GM21515 (cell line): Measurements from ENCODE around the gene GPR150.
"Not testable (repeated sequence)": the region's sequence is repeated elsewhere in the genome, so short reads cannot be mapped to it uniquely, and the experiment has no call there.

Experiments used
- ATAC-seq: cut with Tn5 transposase; IDR thresholded peaks from one replicate; pipeline ENCODE4 v1.9.1; 2021; ENCODE audit not compliant: unreplicated experiment

GPR150 gene

DNA sequence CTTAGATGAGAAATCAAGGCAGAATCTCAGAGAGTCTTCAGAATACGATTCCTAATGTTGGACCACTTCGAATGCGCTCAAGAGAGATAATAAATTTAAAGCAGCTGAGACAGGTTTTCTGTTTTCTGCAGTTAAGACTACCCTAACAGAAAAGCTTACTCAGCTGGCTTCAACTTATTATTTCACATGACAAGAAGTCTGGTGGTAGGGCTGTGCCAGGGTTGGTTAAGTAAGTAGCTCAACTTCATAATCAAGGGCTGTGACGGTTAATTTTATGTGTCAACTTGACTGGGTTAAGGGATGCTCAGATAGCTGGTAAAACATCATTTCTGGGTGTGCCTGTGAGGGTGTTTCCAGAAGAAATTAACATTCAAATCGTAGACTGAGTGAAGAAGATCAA, 3.8 kb downstream of the GPR150 start:
- ATAC-seq, result no peak

- no peak for ATAC-seq
Observed at GRCh38 chr5:95624368-95624767, 4.5 kb downstream of the GPR150 start.

- no peak for ATAC-seq
Observed at GRCh38 chr5:95626701-95627100, 6.8 kb downstream of the GPR150 start.

- no peak for ATAC-seq
Observed at GRCh38 chr5:95627971-95628810, 8.3 kb downstream of the GPR150 start.

GRCh38 chr5:95628933-95629332, 9.0 kb downstream of the GPR150 start:
- no peak for ATAC-seq

DNA sequence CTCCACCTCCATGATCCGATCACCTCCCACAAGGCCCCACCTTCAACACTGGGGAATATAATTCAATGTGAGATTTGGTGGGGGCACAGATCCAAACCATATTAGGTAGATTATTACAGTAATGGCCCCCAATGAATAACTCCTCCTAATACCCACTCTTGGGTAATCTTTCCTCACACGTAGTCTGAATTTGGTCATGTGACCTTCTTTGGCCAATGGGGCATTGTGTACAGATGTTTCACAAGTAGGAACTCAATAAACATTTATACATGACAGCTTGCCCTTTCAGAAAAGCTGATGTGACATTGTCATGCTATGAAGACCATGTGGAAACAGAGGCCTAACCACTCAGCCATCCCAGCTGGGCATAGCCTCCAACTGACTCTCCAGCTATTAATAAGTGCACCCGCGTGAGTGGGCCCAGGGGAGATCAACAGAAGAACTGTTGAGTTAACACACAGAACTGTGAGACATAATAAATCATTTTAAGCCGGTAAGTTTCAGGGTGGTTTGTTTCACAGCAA, 10.6 kb downstream of the GPR150 start:
- ATAC-seq, result no peak

GRCh38 chr5:95631255-95631958, 11.5 kb downstream of the GPR150 start:
- ATAC-seq, result no peak

- peak; percentile 84 for ATAC-seq
Observed at GRCh38 chr5:95631991-95632675, 12.2 kb downstream of the GPR150 start.

DNA sequence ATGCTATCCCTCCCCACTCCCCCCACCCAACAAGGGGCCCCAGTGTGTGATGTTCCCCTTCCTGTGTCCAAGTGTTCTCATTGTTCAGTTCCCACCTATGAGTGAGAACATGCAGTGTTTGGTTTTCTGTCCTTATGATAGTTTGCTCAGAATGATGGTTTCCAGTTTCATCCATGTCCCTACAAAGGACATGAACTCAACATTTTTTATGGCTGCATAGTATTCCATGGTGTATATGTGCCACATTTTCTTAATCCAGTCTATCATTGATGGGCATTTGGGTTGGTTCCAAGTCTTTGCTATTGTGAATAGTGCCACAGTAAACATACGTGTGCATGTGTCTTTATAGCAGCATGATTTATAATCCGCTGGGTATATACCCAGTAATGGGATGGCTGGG, 13.1 kb downstream of the GPR150 start:
- ATAC-seq, result not testable (repeated sequence)

DNA sequence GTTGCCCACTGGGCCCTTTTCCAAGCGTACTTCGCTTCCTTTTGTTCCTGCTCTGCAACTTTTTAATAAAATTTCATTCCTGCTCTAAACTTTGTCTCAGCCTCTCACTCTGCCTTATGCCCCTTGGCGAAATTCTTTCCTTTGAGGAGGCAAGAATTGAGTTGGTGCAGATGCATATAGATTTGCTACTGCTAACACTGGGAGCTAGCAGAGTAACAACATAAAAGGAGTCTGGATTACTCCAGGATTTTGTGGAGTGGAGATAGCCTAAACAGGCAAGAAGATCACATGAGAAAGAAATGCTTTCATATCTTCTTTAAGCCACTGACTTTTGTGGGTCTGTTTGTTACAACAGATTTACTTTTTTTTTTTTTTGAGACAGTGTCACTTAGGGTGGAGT, 13.8 kb downstream of the GPR150 start:
- ATAC-seq, result no peak

DNA sequence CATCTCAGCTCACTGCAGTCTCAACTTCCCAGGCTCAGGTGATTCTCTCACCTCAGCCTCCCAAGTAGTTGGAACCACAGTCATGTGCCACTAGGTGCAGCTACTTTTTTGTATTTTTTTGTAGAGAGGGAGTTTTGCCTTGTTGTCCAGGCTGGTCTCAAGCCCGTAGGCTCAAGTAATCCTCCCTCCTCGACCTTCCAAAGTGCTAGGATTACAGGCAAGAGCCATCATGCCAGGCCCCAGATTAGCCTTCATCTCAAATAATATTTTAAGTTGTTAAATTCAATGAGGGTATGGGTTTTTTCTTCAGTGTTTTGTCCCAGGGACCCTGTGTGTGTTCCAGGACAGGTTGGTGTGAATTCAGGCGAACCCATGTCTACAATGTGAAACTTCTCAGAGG, 14.2 kb downstream of the GPR150 start:
- ATAC-seq, result no peak

DNA sequence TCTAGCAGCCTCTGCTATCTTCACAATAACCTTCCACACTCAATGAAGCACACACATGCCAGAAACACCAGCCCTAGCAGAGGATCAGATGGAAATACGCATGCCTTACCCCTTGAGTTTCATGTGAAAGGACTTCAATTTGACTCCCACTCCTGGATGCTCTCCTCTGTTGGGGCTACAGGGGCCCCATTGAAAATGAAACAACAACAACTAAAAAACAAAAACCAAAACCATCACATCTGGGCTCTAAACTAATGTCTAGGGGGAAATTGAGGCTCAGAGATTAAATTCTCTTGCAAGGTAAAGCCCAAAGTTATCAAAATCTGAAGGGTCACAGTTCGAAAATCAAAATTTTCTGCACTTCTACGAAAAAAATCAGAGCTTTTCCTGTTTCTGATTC, 18.7 kb downstream of the GPR150 start:
- peak; percentile 47 for ATAC-seq

DNA sequence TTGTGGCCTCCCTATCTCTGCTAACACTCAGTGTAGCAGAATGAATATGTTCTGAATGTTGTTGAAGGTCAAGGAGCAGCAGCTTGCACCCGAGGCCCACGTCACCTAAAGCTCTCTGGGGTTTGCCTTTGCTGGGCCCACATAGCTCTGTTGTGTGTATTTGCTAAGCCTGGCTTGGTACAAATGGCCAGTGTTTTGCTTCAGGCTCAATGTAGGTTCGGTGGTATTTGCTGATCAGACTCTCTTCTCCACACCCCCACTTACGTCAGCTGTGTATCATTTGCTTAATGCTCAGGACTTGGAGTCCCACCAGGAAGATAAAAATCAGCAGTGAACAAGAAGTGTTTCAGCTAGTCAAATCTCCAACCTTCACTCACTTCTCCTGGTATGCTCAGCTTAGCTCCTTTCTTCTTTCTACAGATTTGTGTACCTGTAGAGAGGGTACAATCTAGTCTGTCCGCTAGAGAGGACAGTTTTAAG, 21.9 kb downstream of the GPR150 start:
- no peak for ATAC-seq

DNA sequence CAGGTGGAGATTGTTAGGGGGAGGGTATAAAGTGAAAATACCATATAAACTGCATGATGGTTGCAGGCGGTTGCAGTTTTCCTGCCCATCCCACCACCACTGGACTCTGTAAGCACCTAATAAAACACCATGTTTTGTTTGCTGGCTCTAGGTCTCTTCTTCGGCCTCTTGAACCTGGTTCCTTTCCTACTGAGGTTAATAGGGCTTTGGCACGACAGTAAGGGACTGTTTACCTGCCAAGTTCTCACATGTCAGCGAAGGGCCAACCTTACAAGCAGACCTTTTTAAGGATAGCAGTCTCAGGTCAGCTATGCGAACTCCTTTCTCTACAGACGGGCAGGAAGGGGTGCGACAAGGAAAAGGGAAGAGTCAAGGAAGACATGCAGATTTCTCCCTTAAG, 23.3 kb downstream of the GPR150 start:
- no peak for ATAC-seq

DNA sequence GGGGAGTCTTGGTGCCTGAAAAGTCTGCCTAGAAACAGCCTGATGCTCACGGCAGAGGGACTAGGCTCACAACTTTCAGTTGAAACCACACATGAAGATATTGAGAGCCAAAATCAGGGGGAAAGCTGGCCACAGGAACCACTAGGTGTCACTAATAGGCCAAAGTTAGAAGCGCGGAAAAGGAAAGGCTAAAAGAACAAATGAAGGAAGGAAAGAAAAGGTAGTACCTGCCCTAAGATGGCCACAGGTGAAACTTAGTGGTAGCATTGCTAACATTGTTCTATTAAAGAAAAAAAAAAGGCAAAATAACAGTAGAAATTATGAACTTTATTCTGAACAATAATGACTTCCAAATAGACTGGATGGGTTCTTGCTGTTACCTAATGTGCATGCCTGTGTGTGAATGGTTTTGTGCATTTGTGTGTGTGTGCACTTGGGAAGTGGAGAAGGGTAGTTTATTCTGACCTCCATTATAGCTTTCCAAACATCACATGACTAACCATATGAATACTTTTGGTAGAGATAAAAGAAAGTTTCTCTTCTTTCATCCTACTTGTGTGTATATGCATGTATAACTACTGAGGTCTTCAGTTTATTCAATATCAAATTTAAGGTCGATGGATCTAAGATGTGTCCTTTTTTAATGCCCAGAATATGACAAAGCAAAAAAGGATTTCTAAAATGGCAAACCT, 24.6 kb downstream of the GPR150 start:
- ATAC-seq, result peak; percentile 48

DNA sequence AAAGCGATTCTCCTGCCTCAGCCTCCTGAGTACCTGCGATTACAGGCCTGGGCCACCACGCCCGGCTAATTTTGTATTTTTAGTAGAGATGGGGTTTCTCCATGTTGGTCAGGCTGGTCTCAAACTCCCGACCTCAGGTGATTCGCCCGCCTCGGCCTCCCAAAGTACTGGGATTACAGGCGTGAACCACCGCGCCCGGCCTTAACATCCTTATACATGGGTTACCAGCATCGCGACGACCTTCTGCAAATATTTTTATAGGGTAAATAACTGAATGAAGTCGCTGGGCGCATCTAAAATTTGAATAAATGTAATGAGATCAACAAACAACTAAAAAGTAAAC, 26.3 kb downstream of the GPR150 start:
- ATAC-seq, result not testable (repeated sequence)

GRCh38 chr5:95646569-95647431, 26.9 kb downstream of the GPR150 start, which contains the start of gene RFESD:
RFESD (plus strand) TSS chr5:95646777; CDS start chr5:95652272, 5,495 bp downstream.
- peak; percentile 98 for ATAC-seq

- ATAC-seq, result no peak
Observed at GRCh38 chr5:95647886-95648860, 28.3 kb downstream of the GPR150 start.

GRCh38 chr5:95649274-95649673, 29.4 kb downstream of the GPR150 start:
- ATAC-seq, result no peak
